UCSD-AML1 (cell line): ENCODE data around the gene TMTC1.

ENCODE experiments used
- DNase-seq: peaks from one replicate; lab custom pipeline; 2025; ENCODE audit not compliant: unreplicated experiment; lab: John Stamatoyannopoulos, UW

The TMTC1 gene

DNA sequence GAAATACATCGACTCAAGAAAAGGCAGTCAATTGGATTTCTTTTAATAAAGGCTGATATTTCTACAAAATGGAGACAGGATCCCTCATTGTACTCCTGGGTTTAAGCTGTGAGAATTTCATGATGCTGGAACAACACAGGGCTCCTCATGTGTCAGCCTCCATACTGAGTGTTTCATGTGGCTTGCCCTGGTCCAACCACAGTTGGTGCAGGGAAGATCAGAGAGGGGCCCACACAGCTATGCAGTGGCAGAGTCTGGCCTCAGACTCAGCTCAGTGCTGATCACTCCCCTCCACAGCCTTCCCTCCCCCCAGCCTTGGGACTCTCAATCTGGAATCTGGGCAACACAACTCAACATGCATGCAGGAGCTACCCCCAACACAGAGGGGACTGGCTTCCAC, 163.7 kb downstream of the TMTC1 start:
- no peak for DNase-seq

DNA sequence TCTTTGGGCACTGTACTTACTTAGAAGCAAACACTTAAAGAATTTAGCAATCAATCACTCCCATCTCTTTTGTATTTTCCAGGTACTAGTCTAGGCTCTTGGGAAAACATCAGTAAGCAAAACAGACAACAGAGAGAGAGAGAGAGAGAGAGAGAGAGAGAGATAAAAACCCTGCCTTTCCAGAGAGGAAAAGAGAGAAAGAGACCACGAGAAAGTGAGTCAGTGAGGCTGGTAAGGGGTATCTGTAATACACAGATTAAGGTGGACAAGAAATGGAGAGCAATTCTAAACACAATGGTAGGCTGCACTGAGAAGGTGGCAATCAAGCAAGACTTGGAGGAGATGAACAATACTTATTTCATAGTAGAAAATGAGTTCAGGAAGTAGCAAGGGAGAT, 166.3 kb downstream of the TMTC1 start:
- no peak for DNase-seq

GRCh38 chr12:29616664-29617406, 166.9 kb downstream of the TMTC1 start:
- no peak for DNase-seq

GRCh38 chr12:29614694-29615325, 168.9 kb downstream of the TMTC1 start:
- no peak for DNase-seq

GRCh38 chr12:29612912-29613311, 170.8 kb downstream of the TMTC1 start:
- no peak for DNase-seq

DNA sequence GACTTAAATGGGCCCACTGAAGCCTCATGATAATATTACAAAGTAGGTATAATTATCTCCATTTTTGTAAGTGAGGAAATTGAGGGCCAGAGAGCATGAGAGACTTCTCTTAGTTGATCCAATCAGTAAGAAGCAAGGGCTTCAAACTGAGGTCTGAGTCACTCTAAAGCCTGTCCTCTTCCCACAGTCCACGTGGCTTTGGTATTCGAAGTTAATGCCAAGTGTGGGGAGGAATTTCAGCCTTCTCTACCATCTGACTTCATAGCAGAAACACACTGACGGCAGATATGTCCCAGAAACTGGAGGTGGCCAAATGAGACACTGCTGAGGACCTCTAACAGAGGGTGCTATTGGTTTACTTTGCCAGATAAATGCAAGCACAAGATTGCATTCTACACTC, 171.8 kb downstream of the TMTC1 start:
- DNase-seq = no peak

GRCh38 chr12:29610473-29611170, 173.1 kb downstream of the TMTC1 start:
- no peak for DNase-seq

- no peak for DNase-seq
These were observed 174.1 kb downstream of the TMTC1 start for GRCh38 chr12:29609431-29610215.

GRCh38 chr12:29608581-29608980, 175.2 kb downstream of the TMTC1 start:
- no peak for DNase-seq

DNA sequence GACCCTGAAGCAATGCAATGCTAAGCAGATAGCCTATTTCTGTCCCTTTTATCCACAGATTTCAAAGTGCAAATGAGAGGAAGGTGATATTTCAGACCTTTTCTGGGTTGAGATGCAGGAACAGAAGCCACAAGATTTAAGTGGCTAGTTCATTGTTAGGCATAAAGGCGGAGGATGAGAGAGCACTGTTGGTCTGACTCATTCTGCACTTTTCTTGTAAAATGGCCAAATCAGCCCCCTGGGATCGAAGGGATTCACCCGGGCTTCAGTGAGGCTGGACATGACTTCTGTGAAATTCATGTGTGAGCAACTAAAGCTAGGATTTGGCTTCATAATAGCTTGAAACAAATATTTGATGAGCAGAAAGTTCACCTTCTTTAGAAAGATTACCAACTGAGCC, 184.4 kb downstream of the TMTC1 start:
- no peak for DNase-seq

DNA sequence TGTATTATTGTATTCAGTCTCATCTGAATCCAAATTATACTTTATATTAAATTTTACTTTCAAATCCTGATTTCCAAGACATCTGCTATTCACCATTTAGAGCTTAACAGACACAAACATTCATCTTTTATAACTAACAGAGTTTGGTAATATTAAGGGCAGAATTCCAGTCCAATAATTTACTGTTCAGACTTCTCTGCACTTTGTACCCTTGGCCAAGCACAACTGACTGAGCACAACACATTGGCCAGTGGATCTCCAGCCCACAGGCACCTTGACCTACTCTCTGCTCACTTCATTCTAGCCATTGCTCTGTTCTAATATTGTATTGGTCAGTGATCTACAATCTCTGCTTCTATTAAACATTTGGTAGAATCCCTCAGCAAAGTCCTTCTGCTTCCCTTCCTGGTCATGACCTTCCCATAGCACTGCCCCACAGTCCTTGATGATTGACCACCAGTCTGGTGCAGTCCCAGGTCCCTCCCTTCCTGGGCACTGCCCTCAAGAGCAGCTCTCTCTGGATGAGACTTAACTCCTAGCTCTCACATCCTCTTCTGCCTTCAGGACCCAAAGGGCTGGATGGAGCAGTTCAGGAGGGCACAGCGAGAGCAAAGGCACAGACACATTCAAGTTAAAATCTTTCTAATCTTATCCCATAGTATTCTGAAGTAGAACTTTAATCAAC, 188.5 kb downstream of the TMTC1 start:
- no peak for DNase-seq

- DNase-seq = no peak
These were observed 190.7 kb downstream of the TMTC1 start for GRCh38 chr12:29593001-29593400.

GRCh38 chr12:29591140-29592020, 192.4 kb downstream of the TMTC1 start:
- no peak for DNase-seq

DNA sequence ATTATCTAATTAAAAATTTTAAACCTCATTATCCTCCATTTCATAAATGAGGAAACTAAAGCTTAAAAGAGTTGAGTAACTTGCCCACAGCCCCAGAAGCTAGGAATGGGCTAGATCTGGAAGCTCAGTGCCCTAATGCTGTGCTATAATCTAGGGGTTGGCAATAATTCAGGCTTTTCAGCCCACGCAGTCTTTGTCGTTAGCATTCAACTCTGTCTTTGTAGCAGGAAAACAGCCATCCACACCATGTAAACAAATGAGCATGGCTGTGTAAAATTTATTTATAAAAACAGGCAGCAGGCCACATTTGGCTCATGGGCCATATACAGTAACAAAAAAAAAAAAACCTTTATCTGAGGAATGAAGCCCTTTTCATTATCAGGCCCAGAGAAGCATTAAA, 193.9 kb downstream of the TMTC1 start:
- no peak for DNase-seq

GRCh38 chr12:29589286-29589820, 194.4 kb downstream of the TMTC1 start:
- DNase-seq = no peak

- DNase-seq = no peak
These were observed 201.0 kb downstream of the TMTC1 start for GRCh38 chr12:29582677-29583272.

DNA sequence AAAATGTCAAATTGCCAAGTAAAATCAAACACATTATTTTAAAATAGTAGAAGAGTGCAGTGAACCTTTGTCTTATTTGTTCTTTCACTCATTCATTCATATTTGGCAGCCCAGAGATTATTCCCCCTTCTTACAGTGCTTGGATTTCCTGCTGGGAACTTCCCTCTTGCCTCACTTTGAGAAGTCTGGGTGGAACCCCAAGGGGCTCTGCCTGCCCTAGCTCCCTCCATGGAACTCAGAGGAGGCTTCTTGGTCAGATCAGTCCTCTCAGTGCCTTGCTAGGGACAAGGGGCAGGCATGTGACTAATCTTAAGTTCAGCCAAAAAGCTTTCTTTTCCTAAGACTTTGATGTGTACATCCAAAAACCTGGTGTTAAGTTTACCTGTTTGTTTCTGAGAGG, 201.6 kb downstream of the TMTC1 start:
- DNase-seq = no peak

DNA sequence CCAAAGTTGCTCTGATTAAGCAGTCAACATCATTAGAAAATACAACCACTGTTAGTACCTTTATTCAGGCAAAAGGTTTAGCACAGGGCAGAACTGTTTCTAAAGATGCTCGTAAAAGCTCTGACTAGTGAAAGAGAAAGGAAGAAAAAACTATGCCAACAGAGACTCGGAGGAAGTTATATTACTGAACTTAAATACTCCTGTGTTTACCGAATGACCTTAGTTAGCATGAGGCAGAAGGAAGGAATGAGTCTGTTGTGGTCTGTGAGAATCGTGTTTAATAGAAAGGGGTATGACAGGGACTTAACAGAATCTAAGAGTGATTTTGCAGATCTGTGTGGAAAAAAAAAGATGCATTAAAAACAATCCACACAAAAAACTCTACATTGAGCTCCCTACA, 202.1 kb downstream of the TMTC1 start:
- no peak for DNase-seq

DNA sequence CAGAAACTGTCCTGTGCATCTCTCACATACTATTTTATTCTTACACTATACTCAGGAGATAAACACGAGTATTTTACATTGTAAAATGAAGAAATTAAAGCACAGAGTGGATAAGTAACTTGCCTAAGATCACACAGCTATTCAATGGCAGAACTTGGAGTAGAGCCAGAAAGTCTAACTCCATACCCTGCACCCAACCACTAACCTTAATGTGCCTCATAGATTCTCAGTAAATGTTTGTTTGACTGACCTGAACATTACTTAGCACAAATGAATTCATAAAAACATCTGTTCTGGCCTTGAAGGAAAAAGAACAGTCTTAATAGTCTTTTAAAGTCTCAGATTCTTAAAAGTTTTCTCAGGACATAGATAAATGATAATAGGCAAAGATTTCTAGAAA, 202.8 kb downstream of the TMTC1 start:
- no peak for DNase-seq
